Measurements from ENCODE around the gene CBR3.
"Not testable (repeated sequence)": the region's sequence is repeated elsewhere in the genome, so short reads cannot be mapped to it uniquely, and the experiment has no call there.

DNA sequence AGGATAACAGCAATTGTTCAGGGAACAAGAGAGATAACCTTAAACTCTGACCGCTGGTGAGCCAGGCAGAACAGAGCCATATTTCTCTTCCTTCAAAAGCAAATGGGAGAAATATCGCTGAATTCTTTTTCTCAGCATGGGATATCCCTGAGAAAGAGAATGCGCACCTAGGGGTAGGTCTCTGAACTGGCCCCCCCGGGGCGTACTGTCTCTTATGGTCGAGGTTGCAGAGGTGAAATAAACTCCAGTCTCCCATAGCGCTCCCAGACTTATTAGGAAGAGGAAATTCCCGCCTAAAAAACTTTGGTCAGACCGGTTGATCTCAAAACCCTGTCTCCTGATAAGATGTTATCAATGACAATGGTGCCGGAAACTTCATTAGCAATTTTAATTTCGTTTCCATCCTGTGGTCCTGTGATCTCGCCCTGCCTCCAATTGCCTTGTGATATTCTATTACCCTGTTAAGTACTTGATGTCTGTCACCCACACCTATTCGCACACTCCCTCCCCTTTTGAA lies 35.1 kb upstream of the CBR3 start:
- TF ChIP-seq, protein P1, sequence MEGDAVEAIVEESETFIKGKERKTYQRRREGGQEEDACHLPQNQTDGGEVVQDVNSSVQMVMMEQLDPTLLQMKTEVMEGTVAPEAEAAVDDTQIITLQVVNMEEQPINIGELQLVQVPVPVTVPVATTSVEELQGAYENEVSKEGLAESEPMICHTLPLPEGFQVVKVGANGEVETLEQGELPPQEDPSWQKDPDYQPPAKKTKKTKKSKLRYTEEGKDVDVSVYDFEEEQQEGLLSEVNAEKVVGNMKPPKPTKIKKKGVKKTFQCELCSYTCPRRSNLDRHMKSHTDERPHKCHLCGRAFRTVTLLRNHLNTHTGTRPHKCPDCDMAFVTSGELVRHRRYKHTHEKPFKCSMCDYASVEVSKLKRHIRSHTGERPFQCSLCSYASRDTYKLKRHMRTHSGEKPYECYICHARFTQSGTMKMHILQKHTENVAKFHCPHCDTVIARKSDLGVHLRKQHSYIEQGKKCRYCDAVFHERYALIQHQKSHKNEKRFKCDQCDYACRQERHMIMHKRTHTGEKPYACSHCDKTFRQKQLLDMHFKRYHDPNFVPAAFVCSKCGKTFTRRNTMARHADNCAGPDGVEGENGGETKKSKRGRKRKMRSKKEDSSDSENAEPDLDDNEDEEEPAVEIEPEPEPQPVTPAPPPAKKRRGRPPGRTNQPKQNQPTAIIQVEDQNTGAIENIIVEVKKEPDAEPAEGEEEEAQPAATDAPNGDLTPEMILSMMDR (conservative IDR thresholded peaks at IDR 0.05 in 1 of 2, IDR thresholded peaks at IDR 0.05 in 1 of 2; ENCODE audit: extremely low read depth in 1 of 2, insufficient read depth in 1 of 2, low read depth in 1 of 2, low read length in 2 of 2): not testable (repeated sequence)
- TF ChIP-seq EZH2 (IDR thresholded peaks at IDR 0.05; ENCODE audit: borderline replicate concordance, low read length): not testable (repeated sequence)
